OCI-LY7 (cell line): ENCODE results near the gene KIFBP. TPM values are rescaled to one million over a fixed set of nuclear protein-coding genes. Genes with fewer than 3 reads are reported as not detected.

Experiments used
- BruUV-seq: library from RNA; stranded (reverse); fragments of 400-500 nt; replicated peaks from 2 replicates; lab custom pipeline; 2021; lab: Mats Ljungman, UMichigan
- CTCF ChIA-PET: fragments of 300-600 bp; sonication (Branson Sonifier 250); formaldehyde crosslinking; loops from one replicate; lab custom pipeline; 2022; ENCODE audit warnings: antibody characterized with exemption; ENCODE audit not compliant: unreplicated experiment; lab: Charles Lee
- POLR2A ChIA-PET: fragments of 300-600 bp; sonication (Branson Sonifier 250); formaldehyde crosslinking; loops from one replicate; lab custom pipeline; 2022; ENCODE audit warnings: antibody characterized with exemption; lab: Charles Lee
- DNase-seq: peaks from one replicate; pipeline ENCODE4 v3.0.0-alpha.2; 2015; ENCODE audit warnings: low spot score
- H2AFZ ChIP-seq: fragments of 200-600 bp; sonication (generic), shearing (Covaris generic); 2 replicates; pipeline ENCODE4 v1.6.1; 2014; ENCODE audit warnings: mild to moderate bottlenecking, antibody characterized with exemption, low read length, moderate library complexity
- H3K27ac ChIP-seq: fragments of 200-600 bp; sonication (generic); 2 replicates; pipeline ENCODE4 v1.5.1; 2014; ENCODE audit warnings: mixed run types, low read depth, mild to moderate bottlenecking, moderate library complexity, low read length, inconsistent platforms; ENCODE audit not compliant: poor library complexity, severe bottlenecking
- H3K36me3 ChIP-seq: fragments of 200-600 bp; sonication (generic); 2 replicates; pipeline ENCODE4 v1.6.1; 2014; ENCODE audit warnings: mild to moderate bottlenecking, antibody characterized with exemption, low read length, moderate library complexity, mixed read lengths; ENCODE audit not compliant: insufficient read depth
- H3K4me1 ChIP-seq: fragments of 200-600 bp; sonication (generic); 2 replicates; pipeline ENCODE4 v1.5.1; 2014; ENCODE audit warnings: mild to moderate bottlenecking, low read length; ENCODE audit not compliant: insufficient read depth, poor library complexity, severe bottlenecking
- H3K4me2 ChIP-seq: fragments of 200-600 bp; sonication (generic); 2 replicates; pipeline ENCODE4 v1.6.1; 2014; ENCODE audit warnings: mild to moderate bottlenecking, low read length
- H3K4me3 ChIP-seq: fragments of 200-600 bp; sonication (generic); 2 replicates; pipeline ENCODE4 v1.5.1; 2014; ENCODE audit warnings: mild to moderate bottlenecking, low read depth, low read length; ENCODE audit not compliant: poor library complexity, severe bottlenecking
- H3K79me2 ChIP-seq: fragments of 200-600 bp; sonication (generic); 2 replicates; pipeline ENCODE4 v1.6.1; 2016; ENCODE audit warnings: low read depth, mild to moderate bottlenecking, low read length, moderate library complexity, mixed read lengths; ENCODE audit not compliant: insufficient read depth
- H3K9me2 ChIP-seq: fragments of 200-600 bp; sonication (generic); 2 replicates; pipeline ENCODE4 v1.6.1; 2016; ENCODE audit warnings: mild to moderate bottlenecking, low read length, mixed read lengths; ENCODE audit not compliant: insufficient read depth
- H3K9me3 ChIP-seq: fragments of 200-600 bp; sonication (generic); 2 replicates; pipeline ENCODE4 v1.6.1; 2014; ENCODE audit warnings: mild to moderate bottlenecking, mixed run types, low read length, mixed read lengths
- H4K20me1 ChIP-seq: fragments of 200-600 bp; sonication (generic); 2 replicates; pipeline ENCODE4 v1.6.1; 2014; ENCODE audit warnings: mild to moderate bottlenecking, antibody characterized with exemption, low read length, moderate library complexity, mixed read lengths; ENCODE audit not compliant: insufficient read depth
- EZH2phosphoT487 ChIP-seq: fragments of 200-600 bp; sonication (generic); IDR thresholded peaks from 2 replicates; pipeline ENCODE4 v1.6.1; 2018; ENCODE audit warnings: low read depth, borderline replicate concordance, mild to moderate bottlenecking, mixed run types, antibody characterized with exemption, low read length, moderate library complexity, mixed read lengths
- intact Hi-C: fragments of 100-400 bp; cut with micrococcal nuclease; formaldehyde crosslinking; loops from one replicate; pipeline ENCODE4 v1.10.0; 2022; ENCODE audit not compliant: unreplicated experiment
- total RNA-seq, 2 experiments: library from RNA; depleted of rRNA in 1 of 2; stranded (reverse); fragments of >200 nt in 1 of 2; shearing (Covaris generic) in 1 of 2; gene quantifications; 2 replicates each; pipeline ENCODE4 v1.2.3, GENCODE V29; 2014 to 2022
- TF ChIP-seq, protein P1 (sequence below): fragments of 200-600 bp; sonication (generic); conservative IDR thresholded peaks from 2 replicates; pipeline ENCODE4 v1.5.1; 2014; ENCODE audit warnings: mild to moderate bottlenecking, antibody characterized with exemption, low read length, moderate library complexity, mixed read lengths

KIFBP gene
- total RNA-seq, 2 experiments from 2014 or later, result 5.4 to 11.9 TPM

- H3K4me3 ChIP-seq, result no peak overlapping the region
- intact Hi-C loops, result no loop called here
- no peak for TF ChIP-seq EZH2phosphoT487
- TF ChIP-seq, protein P1, sequence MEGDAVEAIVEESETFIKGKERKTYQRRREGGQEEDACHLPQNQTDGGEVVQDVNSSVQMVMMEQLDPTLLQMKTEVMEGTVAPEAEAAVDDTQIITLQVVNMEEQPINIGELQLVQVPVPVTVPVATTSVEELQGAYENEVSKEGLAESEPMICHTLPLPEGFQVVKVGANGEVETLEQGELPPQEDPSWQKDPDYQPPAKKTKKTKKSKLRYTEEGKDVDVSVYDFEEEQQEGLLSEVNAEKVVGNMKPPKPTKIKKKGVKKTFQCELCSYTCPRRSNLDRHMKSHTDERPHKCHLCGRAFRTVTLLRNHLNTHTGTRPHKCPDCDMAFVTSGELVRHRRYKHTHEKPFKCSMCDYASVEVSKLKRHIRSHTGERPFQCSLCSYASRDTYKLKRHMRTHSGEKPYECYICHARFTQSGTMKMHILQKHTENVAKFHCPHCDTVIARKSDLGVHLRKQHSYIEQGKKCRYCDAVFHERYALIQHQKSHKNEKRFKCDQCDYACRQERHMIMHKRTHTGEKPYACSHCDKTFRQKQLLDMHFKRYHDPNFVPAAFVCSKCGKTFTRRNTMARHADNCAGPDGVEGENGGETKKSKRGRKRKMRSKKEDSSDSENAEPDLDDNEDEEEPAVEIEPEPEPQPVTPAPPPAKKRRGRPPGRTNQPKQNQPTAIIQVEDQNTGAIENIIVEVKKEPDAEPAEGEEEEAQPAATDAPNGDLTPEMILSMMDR, result no peak
- H3K9me2 ChIP-seq, result no peaks in the 10 kb centered on the region
- H3K9me3 ChIP-seq, result no peaks in the 10 kb centered on the region
- no peak for DNase-seq
- no TSS peak for BruUV-seq
- CTCF ChIA-PET, result interaction anchor here (1.1 kb wide), 1 partner anchor 17 kb away, joined by 3 read pairs; no protein-coding TSS in a partner anchor
- no peak overlapping the region for H3K4me2 ChIP-seq
- H3K36me3 ChIP-seq, result no peaks in the 10 kb centered on the region
- H3K79me2 ChIP-seq, result no peaks in the 10 kb centered on the region
- no peak overlapping the region for H2AFZ ChIP-seq
- H3K27ac ChIP-seq, result no peak overlapping the region
- POLR2A ChIA-PET, result interaction anchor here (0.7 kb wide), 2 partner anchors 16 to 1320 kb away, joined by 4 to 6 read pairs; no protein-coding TSS in a partner anchor
- H4K20me1 ChIP-seq, result no peaks in the 10 kb centered on the region
- H3K4me1 ChIP-seq, result no peaks in the 10 kb centered on the region
These were observed 72.9 kb downstream of the KIFBP start for GRCh38 chr10:69061305-69062161.

DNA sequence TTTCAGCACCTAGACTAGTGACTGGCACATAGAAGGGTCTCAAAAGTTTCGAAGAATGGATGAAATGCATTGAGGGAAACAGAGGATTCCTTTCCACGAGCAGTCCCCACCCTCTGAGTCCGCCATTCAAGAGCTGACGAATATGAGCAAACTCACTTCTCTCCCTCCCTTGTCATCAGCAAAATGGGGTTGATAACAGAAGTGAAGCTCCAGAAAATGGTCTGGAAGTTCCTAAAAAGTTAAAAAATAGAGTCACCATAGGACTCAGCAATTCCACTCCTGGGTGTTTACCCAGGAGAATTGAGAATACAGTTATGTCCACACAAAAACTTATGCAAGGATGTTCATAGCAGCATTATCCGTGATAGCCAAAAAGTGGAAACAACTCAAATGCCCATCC is 74.3 kb downstream of the KIFBP start:
- H3K4me3 ChIP-seq, result no peak overlapping the region
- no peaks in the 10 kb centered on the region for H3K79me2 ChIP-seq
- ChIA-PET CTCF (interaction anchor here (1.1 kb wide), 1 partner anchor 19 kb away, joined by 3 read pairs; no protein-coding TSS in a partner anchor), POLR2A (interaction anchor here (0.6 kb wide), 1 partner anchor 99 kb away, joined by 5 read pairs; no protein-coding TSS in a partner anchor)
- no peaks in the 10 kb centered on the region for H4K20me1 ChIP-seq
- H3K4me2 ChIP-seq, result no peak overlapping the region
- no peaks in the 10 kb centered on the region for H3K36me3 ChIP-seq
- H3K27ac ChIP-seq, result no peak overlapping the region
- no peaks in the 10 kb centered on the region for H3K9me2 ChIP-seq
- intact Hi-C loops, result no loop called here
- no peaks in the 10 kb centered on the region for H3K4me1 ChIP-seq
- no peak for TF ChIP-seq EZH2phosphoT487
- TF ChIP-seq, protein P1, result no peak
- no peak overlapping the region for H2AFZ ChIP-seq
- BruUV-seq, result no TSS peak
- no peak for DNase-seq
- H3K9me3 ChIP-seq, result no peaks in the 10 kb centered on the region
